SK-N-SH (cell line): ENCODE results near the gene AKAP11. TPM values are rescaled to one million over a fixed set of nuclear protein-coding genes. Genes with fewer than 3 reads are reported as not detected.

Source experiments
- CTCF ChIA-PET: fragments of 300-600, 350-600 bp; formaldehyde crosslinking; extraction: SDS; loops from one replicate; lab custom pipeline; 2021; lab: Yijun Ruan, JAX
- POLR2A ChIA-PET: fragments of 350-600 bp; sonication (Branson Sonifier 250); formaldehyde crosslinking; extraction: SDS; loops from one replicate; lab custom pipeline; 2020; ENCODE audit warnings: antibody characterized with exemption, inconsistent platforms; lab: Yijun Ruan, JAX
- DNase-seq: peaks from one replicate; pipeline ENCODE4 v3.0.0; 2012
- H2AFZ ChIP-seq: fragments of 200-600 bp; sonication (generic); 2 replicates; pipeline ENCODE4 v1.8.1; 2016; ENCODE audit warnings: antibody characterized with exemption, mild to moderate bottlenecking, low read depth
- H3F3A ChIP-seq: fragments of 200-600 bp; sonication (generic); replicated peaks from 2 replicates; pipeline ENCODE3; 2016; ENCODE audit warnings: antibody characterized with exemption, mild to moderate bottlenecking; ENCODE audit not compliant: insufficient read depth
- H3K27ac ChIP-seq, 2 experiments: fragments of 200-500 bp in 1 of 2; fragments of 200-600 bp in 1 of 2; sonication (Bioruptor generic) in 1 of 2; sonication (generic), shearing (Covaris generic) in 1 of 2; 2 replicates each; pipeline versions ENCODE4 v1.5.1 to v1.6.1; 2014 to 2016; ENCODE audit warnings: low read depth in 2 of 2, inconsistent platforms in 1 of 2, low read length in 1 of 2, mild to moderate bottlenecking in 1 of 2, mixed read lengths in 1 of 2
- H3K27me3 ChIP-seq: fragments of 200-600 bp; sonication (generic), shearing (Covaris generic); 2 replicates; pipeline ENCODE4 v1.6.1; 2016; ENCODE audit warnings: mixed run types; ENCODE audit not compliant: insufficient read depth
- H3K36me3 ChIP-seq, 2 experiments: fragments of 200-500 bp in 1 of 2; fragments of 200-600 bp in 1 of 2; sonication (Bioruptor generic) in 1 of 2; sonication (generic) in 1 of 2; replicated peaks in 1 of 2; 2 replicates each; pipeline versions ENCODE3 to v1.5.1; 2014 to 2016; ENCODE audit warnings: low read length in 1 of 2, mild to moderate bottlenecking in 1 of 2; ENCODE audit not compliant: insufficient read depth in 2 of 2, control insufficient read depth in 1 of 2
- H3K4me1 ChIP-seq, 2 experiments: fragments of 200-500 bp in 1 of 2; fragments of 200-600 bp in 1 of 2; sonication (Bioruptor generic) in 1 of 2; sonication (generic), shearing (Covaris generic) in 1 of 2; 2 replicates each; pipeline versions ENCODE4 v1.5.1 to v1.6.1; 2014 to 2016; ENCODE audit warnings: low read depth in 1 of 2, low read length in 1 of 2, mixed run types in 1 of 2; ENCODE audit not compliant: insufficient read depth in 2 of 2, control insufficient read depth in 1 of 2
- H3K4me2 ChIP-seq: fragments of 200-600 bp; sonication (generic), shearing (Covaris generic); 2 replicates; pipeline ENCODE4 v1.6.1; 2017; ENCODE audit warnings: mixed run types
- H3K4me3 ChIP-seq, 2 experiments: fragments of 200-500 bp in 1 of 2; fragments of 200-600 bp in 1 of 2; sonication (Bioruptor generic) in 1 of 2; sonication (generic), shearing (Covaris generic) in 1 of 2; 2 replicates each; pipeline versions ENCODE4 v1.5.1 to v1.8.1; 2014 to 2016; ENCODE audit warnings: low read depth in 2 of 2, inconsistent platforms in 1 of 2, low read length in 1 of 2, mild to moderate bottlenecking in 1 of 2, mixed read lengths in 1 of 2, moderate library complexity in 1 of 2
- H3K79me2 ChIP-seq: fragments of 200-600 bp; sonication (generic); 2 replicates; pipeline ENCODE4 v1.8.1; 2017; ENCODE audit warnings: mild to moderate bottlenecking; ENCODE audit not compliant: insufficient read depth
- H3K9ac ChIP-seq: fragments of 200-600 bp; sonication (generic); 2 replicates; pipeline ENCODE4 v1.6.1; 2017; ENCODE audit warnings: mixed run types
- H3K9me2 ChIP-seq: fragments of 200-600 bp; sonication (generic); 2 replicates; pipeline ENCODE4 v1.6.1; 2017; ENCODE audit warnings: mixed run types
- H3K9me3 ChIP-seq: fragments of 200-600 bp; sonication (generic); 2 replicates; pipeline ENCODE4 v1.6.1; 2017; ENCODE audit warnings: mixed run types, mild to moderate bottlenecking, moderate library complexity
- H4K20me1 ChIP-seq: fragments of 200-600 bp; sonication (generic); 2 replicates; pipeline ENCODE4 v1.6.1; 2017; ENCODE audit warnings: mild to moderate bottlenecking, mixed run types; ENCODE audit not compliant: insufficient read depth
- CHD2 ChIP-seq: fragments of 150-350 bp; IDR thresholded peaks from 2 replicates; pipeline ENCODE4 v1.6.1; 2018; ENCODE audit warnings: low read length; ENCODE audit not compliant: partially characterized antibody
- FOXJ3 ChIP-seq: sonication (generic); formaldehyde crosslinking; IDR thresholded peaks from 2 replicates; pipeline ENCODE4 v1.5.1; 2020; ENCODE audit warnings: mild to moderate bottlenecking, missing genetic modification reagents
- GABPA ChIP-seq: IDR thresholded peaks from 2 replicates; pipeline ENCODE4 v1.4.0; 2012; ENCODE audit warnings: low read depth, mild to moderate bottlenecking
- MXI1 ChIP-seq: IDR thresholded peaks from 2 replicates; pipeline ENCODE4 v1.6.1; 2012; ENCODE audit warnings: mild to moderate bottlenecking, low read depth, low read length, improper control_type of control experiment
- NFIC ChIP-seq: IDR thresholded peaks from 2 replicates; pipeline ENCODE4 v1.4.0; 2012; ENCODE audit warnings: borderline replicate concordance
- NRF1 ChIP-seq: IDR thresholded peaks from 2 replicates; pipeline ENCODE4 v1.6.1; 2012; ENCODE audit warnings: low read depth, mild to moderate bottlenecking, low read length
- RCOR1 ChIP-seq: fragments of 150-350 bp; IDR thresholded peaks from 2 replicates; pipeline ENCODE4 v1.6.1; 2017; ENCODE audit warnings: antibody characterized with exemption, low read length
- RXRA ChIP-seq: IDR thresholded peaks from 2 replicates; pipeline ENCODE4 v1.4.0; 2012; ENCODE audit warnings: low read depth, mild to moderate bottlenecking, borderline replicate concordance
- SIN3A ChIP-seq: IDR thresholded peaks from 2 replicates; pipeline ENCODE4 v1.6.1; 2012; ENCODE audit warnings: low read depth, mild to moderate bottlenecking, low read length, moderate library complexity, borderline replicate concordance
- TEAD4 ChIP-seq: IDR thresholded peaks from 2 replicates; pipeline ENCODE4 v1.4.0; 2012; ENCODE audit warnings: mild to moderate bottlenecking, borderline replicate concordance; ENCODE audit not compliant: insufficient read depth
- YY1 ChIP-seq: IDR thresholded peaks from 2 replicates; pipeline ENCODE4 v1.4.0; 2012; ENCODE audit warnings: low read depth, mild to moderate bottlenecking
- WGBS: methylation state at CpG from one replicate; pipeline ENCODE4 v1.1.6; 2017; ENCODE audit warnings: low lambda C conversion rate; 5-methylcytosine and 5-hydroxymethylcytosine counted together
- polyA plus RNA-seq, 3 experiments: library from polyadenylated mRNA; depleted of rRNA; stranded (reverse); fragments of >200 nt; gene quantifications; 2 replicates each; pipeline ENCODE4 v1.2.3, GENCODE V29; 2012
- TF ChIP-seq, protein P1 (sequence below): IDR thresholded peaks from 2 replicates; pipeline ENCODE4 v1.6.1; 2012; ENCODE audit warnings: mild to moderate bottlenecking, low read depth, low read length, moderate library complexity
- TF ChIP-seq, protein P2 (sequence below): IDR thresholded peaks from 2 replicates; pipeline ENCODE4 v1.4.0; 2012; ENCODE audit warnings: low read depth
- TF ChIP-seq, protein P3 (sequence below): IDR thresholded peaks from 2 replicates; pipeline ENCODE4; 2012
- TF ChIP-seq, protein P4 (sequence below): IDR thresholded peaks from 2 replicates; pipeline ENCODE4 v1.4.0; 2012; ENCODE audit warnings: low read depth, borderline replicate concordance
- TF ChIP-seq, protein P5 (sequence below): fragments of 150-350 bp; IDR thresholded peaks from 2 replicates; pipeline ENCODE4 v1.6.1; 2016; ENCODE audit warnings: mild to moderate bottlenecking, low read depth, low read length

The AKAP11 gene
- polyA plus RNA-seq, 1 of the 3 experiments (the other 2 are of a cell fraction), result 5.6 TPM

DNA sequence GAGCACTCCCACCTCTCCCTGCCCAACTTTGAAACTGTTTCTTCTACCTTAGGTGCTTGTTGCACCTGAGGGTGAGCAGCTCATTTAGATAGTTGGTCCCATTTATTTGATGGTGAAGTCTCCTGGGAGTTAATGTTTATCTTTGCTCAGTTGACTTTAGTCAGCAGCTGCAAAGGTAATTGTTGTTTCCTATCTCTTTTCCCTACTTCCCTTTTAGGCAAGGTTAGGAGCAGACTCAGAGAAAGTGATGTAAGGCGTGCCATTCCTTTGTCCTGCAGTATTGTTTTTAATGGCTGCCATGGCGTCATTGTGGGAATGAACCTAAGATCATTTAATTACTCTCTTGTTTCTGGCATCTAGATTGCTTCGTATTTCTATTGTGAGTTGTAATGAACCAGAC lies 11.6 kb downstream of the AKAP11 start:
- no peaks in the 10 kb centered on the region; the same call in none of the 2 replicates for H4K20me1 ChIP-seq
- peaks cover 57% of the 10 kb centered on the region for H3K79me2 ChIP-seq
- 98% methylated on average over 3 of the region's 3 CpGs for WGBS
- TF ChIP-seq NFIC (no peak), RXRA (no peak), SIN3A (no peak), YY1 (no peak), GABPA (no peak), TEAD4 (no peak), CHD2 (no peak), RCOR1 (no peak), MXI1 (no peak), FOXJ3 (CRISPR knock-in tag) (no peak), NRF1 (no peak)
- TF ChIP-seq, protein P1, sequence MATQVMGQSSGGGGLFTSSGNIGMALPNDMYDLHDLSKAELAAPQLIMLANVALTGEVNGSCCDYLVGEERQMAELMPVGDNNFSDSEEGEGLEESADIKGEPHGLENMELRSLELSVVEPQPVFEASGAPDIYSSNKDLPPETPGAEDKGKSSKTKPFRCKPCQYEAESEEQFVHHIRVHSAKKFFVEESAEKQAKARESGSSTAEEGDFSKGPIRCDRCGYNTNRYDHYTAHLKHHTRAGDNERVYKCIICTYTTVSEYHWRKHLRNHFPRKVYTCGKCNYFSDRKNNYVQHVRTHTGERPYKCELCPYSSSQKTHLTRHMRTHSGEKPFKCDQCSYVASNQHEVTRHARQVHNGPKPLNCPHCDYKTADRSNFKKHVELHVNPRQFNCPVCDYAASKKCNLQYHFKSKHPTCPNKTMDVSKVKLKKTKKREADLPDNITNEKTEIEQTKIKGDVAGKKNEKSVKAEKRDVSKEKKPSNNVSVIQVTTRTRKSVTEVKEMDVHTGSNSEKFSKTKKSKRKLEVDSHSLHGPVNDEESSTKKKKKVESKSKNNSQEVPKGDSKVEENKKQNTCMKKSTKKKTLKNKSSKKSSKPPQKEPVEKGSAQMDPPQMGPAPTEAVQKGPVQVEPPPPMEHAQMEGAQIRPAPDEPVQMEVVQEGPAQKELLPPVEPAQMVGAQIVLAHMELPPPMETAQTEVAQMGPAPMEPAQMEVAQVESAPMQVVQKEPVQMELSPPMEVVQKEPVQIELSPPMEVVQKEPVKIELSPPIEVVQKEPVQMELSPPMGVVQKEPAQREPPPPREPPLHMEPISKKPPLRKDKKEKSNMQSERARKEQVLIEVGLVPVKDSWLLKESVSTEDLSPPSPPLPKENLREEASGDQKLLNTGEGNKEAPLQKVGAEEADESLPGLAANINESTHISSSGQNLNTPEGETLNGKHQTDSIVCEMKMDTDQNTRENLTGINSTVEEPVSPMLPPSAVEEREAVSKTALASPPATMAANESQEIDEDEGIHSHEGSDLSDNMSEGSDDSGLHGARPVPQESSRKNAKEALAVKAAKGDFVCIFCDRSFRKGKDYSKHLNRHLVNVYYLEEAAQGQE, result no peak
- TF ChIP-seq, protein P2, sequence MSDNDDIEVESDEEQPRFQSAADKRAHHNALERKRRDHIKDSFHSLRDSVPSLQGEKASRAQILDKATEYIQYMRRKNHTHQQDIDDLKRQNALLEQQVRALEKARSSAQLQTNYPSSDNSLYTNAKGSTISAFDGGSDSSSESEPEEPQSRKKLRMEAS, result no peak
- TF ChIP-seq, protein P3, sequence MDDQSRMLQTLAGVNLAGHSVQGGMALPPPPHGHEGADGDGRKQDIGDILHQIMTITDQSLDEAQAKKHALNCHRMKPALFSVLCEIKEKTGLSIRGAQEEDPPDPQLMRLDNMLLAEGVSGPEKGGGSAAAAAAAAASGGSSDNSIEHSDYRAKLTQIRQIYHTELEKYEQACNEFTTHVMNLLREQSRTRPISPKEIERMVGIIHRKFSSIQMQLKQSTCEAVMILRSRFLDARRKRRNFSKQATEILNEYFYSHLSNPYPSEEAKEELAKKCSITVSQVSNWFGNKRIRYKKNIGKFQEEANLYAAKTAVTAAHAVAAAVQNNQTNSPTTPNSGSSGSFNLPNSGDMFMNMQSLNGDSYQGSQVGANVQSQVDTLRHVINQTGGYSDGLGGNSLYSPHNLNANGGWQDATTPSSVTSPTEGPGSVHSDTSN, result no peak
- TF ChIP-seq, protein P4, sequence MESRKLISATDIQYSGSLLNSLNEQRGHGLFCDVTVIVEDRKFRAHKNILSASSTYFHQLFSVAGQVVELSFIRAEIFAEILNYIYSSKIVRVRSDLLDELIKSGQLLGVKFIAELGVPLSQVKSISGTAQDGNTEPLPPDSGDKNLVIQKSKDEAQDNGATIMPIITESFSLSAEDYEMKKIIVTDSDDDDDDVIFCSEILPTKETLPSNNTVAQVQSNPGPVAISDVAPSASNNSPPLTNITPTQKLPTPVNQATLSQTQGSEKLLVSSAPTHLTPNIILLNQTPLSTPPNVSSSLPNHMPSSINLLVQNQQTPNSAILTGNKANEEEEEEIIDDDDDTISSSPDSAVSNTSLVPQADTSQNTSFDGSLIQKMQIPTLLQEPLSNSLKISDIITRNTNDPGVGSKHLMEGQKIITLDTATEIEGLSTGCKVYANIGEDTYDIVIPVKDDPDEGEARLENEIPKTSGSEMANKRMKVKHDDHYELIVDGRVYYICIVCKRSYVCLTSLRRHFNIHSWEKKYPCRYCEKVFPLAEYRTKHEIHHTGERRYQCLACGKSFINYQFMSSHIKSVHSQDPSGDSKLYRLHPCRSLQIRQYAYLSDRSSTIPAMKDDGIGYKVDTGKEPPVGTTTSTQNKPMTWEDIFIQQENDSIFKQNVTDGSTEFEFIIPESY, result no peak
- TF ChIP-seq, protein P5, sequence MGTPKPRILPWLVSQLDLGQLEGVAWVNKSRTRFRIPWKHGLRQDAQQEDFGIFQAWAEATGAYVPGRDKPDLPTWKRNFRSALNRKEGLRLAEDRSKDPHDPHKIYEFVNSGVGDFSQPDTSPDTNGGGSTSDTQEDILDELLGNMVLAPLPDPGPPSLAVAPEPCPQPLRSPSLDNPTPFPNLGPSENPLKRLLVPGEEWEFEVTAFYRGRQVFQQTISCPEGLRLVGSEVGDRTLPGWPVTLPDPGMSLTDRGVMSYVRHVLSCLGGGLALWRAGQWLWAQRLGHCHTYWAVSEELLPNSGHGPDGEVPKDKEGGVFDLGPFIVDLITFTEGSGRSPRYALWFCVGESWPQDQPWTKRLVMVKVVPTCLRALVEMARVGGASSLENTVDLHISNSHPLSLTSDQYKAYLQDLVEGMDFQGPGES, result no peak
- no peak overlapping the region for H3K9ac ChIP-seq
- CTCF ChIA-PET, result interaction anchor here (1.5 kb wide), 1 partner anchor 8 kb away, joined by 6 read pairs; no protein-coding TSS in a partner anchor
- H3F3A ChIP-seq, result no peaks in the 10 kb centered on the region
- no peaks in the 10 kb centered on the region for H3K9me2 ChIP-seq
- H3K4me1 ChIP-seq, result no peaks in the 10 kb centered on the region; a peak in 3 of 4 replicates
- DNase-seq, result no peak
- H3K4me2 ChIP-seq, result no peak overlapping the region
- peaks cover 26 to 28% of the 10 kb centered on the region in 2 experiments for H3K36me3 ChIP-seq
- H3K9me3 ChIP-seq, result no peaks in the 10 kb centered on the region
- no peaks in the 10 kb centered on the region for H3K27me3 ChIP-seq
- H3K27ac ChIP-seq, result no peak overlapping the region
- no peak overlapping the region for H2AFZ ChIP-seq
- POLR2A ChIA-PET, result no interaction called here
- H3K4me3 ChIP-seq, result no peak overlapping the region
